ENCODE data around the gene SLC41A2. TPM values are rescaled to one million over a fixed set of nuclear protein-coding genes. Genes with fewer than 3 reads are reported as not detected.

Gene SLC41A2
- total and polyA plus RNA-seq, 9 donors = 3.1 to 55.1 (median 26.5) TPM

DNA sequence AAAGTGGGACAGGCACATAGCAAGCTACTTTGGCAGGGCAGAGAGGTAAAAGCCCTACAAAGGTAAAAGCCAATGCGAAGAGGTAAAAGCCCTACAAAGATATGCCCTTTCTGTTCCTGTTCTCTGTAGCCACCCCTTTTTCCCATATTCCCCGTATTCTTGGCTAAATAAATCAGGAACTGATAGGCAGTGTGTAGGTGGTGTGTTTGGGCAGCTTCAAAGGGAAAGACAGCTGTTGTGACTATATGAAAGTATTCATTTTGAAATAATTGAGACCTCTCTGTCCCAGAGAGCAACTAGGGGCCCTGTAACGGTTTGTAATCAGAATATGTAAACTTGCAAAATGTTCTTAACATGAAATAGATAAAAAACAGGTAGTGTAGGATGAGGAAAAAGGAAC is 11.3 kb upstream of the SLC41A2 start:
- Histone ChIP-seq H3K9me3 (no peaks in the 10 kb centered on the region), H3K4me1 (ENCODE audit: insufficient read depth) (no peaks in the 10 kb centered on the region), H3K4me3 (no peak overlapping the region), H3K27me3 (no peaks in the 10 kb centered on the region), H3K27ac (no peak overlapping the region), H3K36me3 (no peaks in the 10 kb centered on the region)
- no peak for DNase-seq
- WGBS, 3 donors = 17 to 51% (median 38%) methylated on average over 3 of the region's 3 CpGs
- TF ChIP-seq EP300 (IDR thresholded peaks at IDR 0.05) (no peak), POLR2A (IDR thresholded peaks at IDR 0.05) (no peak), CTCF (IDR thresholded peaks at IDR 0.05) (no peak)
- intact Hi-C loops (cut with DNase I) = no loop called here

GRCh38 chr12:104966677-104967076 is 8.6 kb upstream of the SLC41A2 start:
- Histone ChIP-seq H3K4me3 (no peak overlapping the region), H3K9me3 (no peaks in the 10 kb centered on the region), H3K27me3 (no peaks in the 10 kb centered on the region), H3K27ac (no peak overlapping the region), H3K4me1 (ENCODE audit: insufficient read depth) (no peaks in the 10 kb centered on the region), H3K36me3 (no peaks in the 10 kb centered on the region)
- TF ChIP-seq POLR2A (IDR thresholded peaks at IDR 0.05) (no peak), EP300 (IDR thresholded peaks at IDR 0.05) (no peak), CTCF (IDR thresholded peaks at IDR 0.05) (no peak)
- 94 to 97% (median 95%) methylated on average over 4 of the region's 4 CpGs for WGBS, 3 donors
- intact Hi-C loops (cut with DNase I) = no loop called here
- no peak for DNase-seq

DNA sequence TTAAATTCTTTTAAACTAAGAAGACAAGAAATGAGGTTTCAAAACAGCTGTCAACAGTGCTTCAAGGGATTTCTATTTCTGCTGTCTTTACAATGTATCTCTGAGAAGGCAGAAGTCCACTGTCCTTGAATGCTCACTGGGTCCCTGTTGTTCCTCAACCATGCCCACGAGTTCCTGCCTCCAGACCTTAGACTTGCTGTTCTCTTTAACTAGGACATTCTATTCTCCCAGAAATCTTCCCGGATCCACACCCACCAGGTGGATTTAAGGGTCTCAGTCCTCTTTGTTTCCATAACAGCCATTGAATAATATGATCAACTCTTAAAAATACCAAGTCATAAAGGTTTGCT is 6.7 kb upstream of the SLC41A2 start:
- Histone ChIP-seq H3K27me3 (no peaks in the 10 kb centered on the region), H3K4me3 (no peak overlapping the region), H3K9me3 (no peaks in the 10 kb centered on the region), H3K36me3 (no peaks in the 10 kb centered on the region), H3K4me1 (ENCODE audit: insufficient read depth) (peaks cover 2% of the 10 kb centered on the region), H3K27ac (no peak overlapping the region)
- WGBS, 3 donors = 21 to 67% (median 63%) methylated on average over 2 of the region's 2 CpGs
- intact Hi-C loops (cut with DNase I) = no loop called here
- DNase-seq = no peak
- TF ChIP-seq EP300 (IDR thresholded peaks at IDR 0.05) (no peak), CTCF (IDR thresholded peaks at IDR 0.05) (no peak), POLR2A (IDR thresholded peaks at IDR 0.05) (no peak)

- no peak for DNase-seq
- Histone ChIP-seq H3K27me3 (no peaks in the 10 kb centered on the region), H3K4me3 (no peak overlapping the region), H3K4me1 (ENCODE audit: insufficient read depth) (peaks cover 2% of the 10 kb centered on the region), H3K36me3 (no peaks in the 10 kb centered on the region), H3K9me3 (no peaks in the 10 kb centered on the region), H3K27ac (no peak overlapping the region)
- intact Hi-C loops (cut with DNase I) = no loop called here
- 70 to 77% (median 72%) methylated on average over 8 of the region's 8 CpGs for WGBS, 3 donors
- no peak for TF ChIP-seq CTCF (IDR thresholded peaks at IDR 0.05)
- no peak for TF ChIP-seq EP300 (IDR thresholded peaks at IDR 0.05)
- TF ChIP-seq POLR2A (IDR thresholded peaks at IDR 0.05) = no peak
Observed at GRCh38 chr12:104964167-104964855, 6.2 kb upstream of the SLC41A2 start.
